Stimulated activated naive B cell treated with anti-CD40 and anti-IgM and Interleukin-4, amounts not matched to agents 10 μg/mL and 1 μg/mL and 100 μg/mL, for 72 hours (primary cell): Measurements from ENCODE around the gene SLC25A34.

ENCODE experiments used
- ATAC-seq, 2 donors: fragments of 150-1000 bp; cut with Tn5 transposase; replicated peaks; 2 replicates each; pipeline ENCODE4 v1.10.0; 2021; ENCODE audit warnings: moderate library complexity in 1 of 2
- DNase-seq: peaks from one replicate; pipeline ENCODE4 v3.0.0; 2021
- H3K27ac Mint-ChIP-seq: one replicate; pipeline ENCODE4 v1.8.0; 2022; ENCODE audit warnings: mild to moderate bottlenecking, mixed read lengths
- H3K27me3 Mint-ChIP-seq, 2 donors: one replicate each; pipeline ENCODE4 v1.8.0; 2022; ENCODE audit warnings: mixed read lengths in 2 of 2
- H3K36me3 Mint-ChIP-seq, 2 donors: one replicate each; pipeline ENCODE4 v1.8.0; 2022; ENCODE audit warnings: mixed read lengths in 2 of 2, mild to moderate bottlenecking in 1 of 2
- H3K4me1 Mint-ChIP-seq, 2 donors: one replicate each; pipeline ENCODE4 v1.8.0; 2022; ENCODE audit warnings: mixed read lengths in 2 of 2, mild to moderate bottlenecking in 1 of 2
- H3K4me3 Mint-ChIP-seq, 2 donors: one replicate each; pipeline ENCODE4 v1.8.0; 2022; ENCODE audit warnings: mild to moderate bottlenecking in 2 of 2, mixed read lengths in 2 of 2, moderate library complexity in 1 of 2
- H3K9me3 Mint-ChIP-seq, 2 donors: one replicate each; pipeline ENCODE4 v1.8.0; 2022; ENCODE audit warnings: mixed read lengths in 2 of 2, mild to moderate bottlenecking in 1 of 2

Gene SLC25A34

DNA sequence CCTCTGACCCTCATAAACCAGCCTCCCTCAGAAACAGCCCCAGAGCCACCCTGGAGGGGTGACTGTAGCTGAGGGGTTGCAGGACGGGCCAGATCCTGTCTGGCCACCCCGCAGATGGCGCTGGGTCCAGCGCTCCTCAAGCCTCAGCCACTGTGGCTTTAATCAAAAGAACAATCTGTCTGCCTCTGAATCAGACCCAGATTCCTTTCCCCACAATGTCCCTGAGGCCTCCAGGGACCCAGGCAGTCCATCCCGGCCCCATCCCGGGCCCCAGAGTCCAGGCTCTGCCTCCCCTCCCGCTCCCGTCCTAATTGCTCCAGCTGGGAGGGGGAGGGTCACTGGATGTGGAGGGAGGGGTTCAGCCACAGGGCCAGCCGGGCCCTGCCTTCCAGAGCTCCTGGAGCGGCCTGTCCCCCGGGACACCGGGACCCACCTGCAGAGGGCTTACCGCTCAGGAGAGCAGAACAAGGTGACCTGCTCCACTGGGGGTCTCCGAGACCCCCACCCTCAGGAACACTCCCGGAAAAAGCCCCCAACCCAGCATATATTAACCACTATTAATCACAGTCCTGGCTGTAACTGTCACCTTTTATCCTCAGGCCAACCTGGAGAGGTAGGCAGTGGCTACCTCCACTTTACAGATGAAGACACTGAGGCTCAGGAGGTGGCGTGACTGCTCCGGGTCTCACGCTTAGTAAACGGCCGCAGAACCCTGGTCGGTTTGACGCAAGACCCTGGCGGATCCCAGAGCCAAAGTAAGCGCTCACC lies 21.7 kb downstream of the SLC25A34 start:
- H3K27me3 Mint-ChIP-seq, result peaks cover 56 to 71% of the 10 kb centered on the region in 2 donors
- H3K4me1 Mint-ChIP-seq, result peaks cover 10 to 33% of the 10 kb centered on the region in 2 donors
- no peak overlapping the region for H3K27ac Mint-ChIP-seq

DNA sequence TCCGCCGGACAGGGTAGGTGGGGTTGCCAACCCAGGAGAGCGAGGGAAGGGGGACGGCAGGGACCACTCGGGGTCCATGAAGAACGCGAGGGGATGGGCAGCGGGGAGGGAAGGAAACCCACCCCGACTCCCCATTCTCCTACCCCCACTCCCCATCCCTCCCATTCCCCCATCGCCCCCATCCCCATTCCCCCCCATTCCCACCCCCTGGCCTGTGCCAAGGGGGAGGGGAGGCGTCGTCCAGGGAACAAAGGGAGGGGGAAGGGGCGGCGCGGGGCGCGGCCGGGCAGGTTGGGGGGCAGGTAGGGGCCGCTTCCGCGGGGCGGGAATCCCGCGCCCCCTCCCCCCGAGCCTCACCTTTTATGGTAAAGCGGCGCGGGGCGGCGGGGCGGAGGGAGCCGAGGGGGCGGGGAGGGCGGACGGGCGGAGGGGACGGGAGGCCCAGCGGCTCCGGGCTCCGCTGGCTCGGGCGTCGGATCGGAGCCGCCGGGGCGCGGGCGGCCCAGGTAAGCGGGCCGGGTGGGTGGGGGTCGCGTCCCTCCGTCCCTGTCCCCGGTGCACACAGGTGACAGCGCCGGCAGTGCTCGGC lies 22.4 kb downstream of the SLC25A34 start, which contains the start of gene FBLIM1:
Gene FBLIM1 (plus strand): TSS at position 453 of the 589 bp plus-strand sequence. CDS start 6,189 bp downstream, outside the sequence.
- Mint-ChIP-seq H3K4me1 (peaks cover 10 to 33% of the 10 kb centered on the region in 2 donors), H3K27ac (no peak within 1 kb of the TSS), H3K27me3 (peaks cover 56 to 69% of the 10 kb centered on the region in 2 donors), H3K4me3 (peak within 1 kb of the TSS; percentile 70 to 78), H3K9me3 (no peaks in the 10 kb centered on the region), H3K36me3 (no peaks in the 10 kb centered on the region)
- ATAC-seq (peak in 1 of 2 donors; percentile 23), DNase-seq (no peak)

More for the DNA sequence above, 21.7 kb downstream of the SLC25A34 start:
- ATAC-seq (no peak), DNase-seq (no peak)
- H3K4me3 Mint-ChIP-seq, result peak overlapping the region; percentile 70 to 78
- H3K36me3 Mint-ChIP-seq, result no peaks in the 10 kb centered on the region
- no peaks in the 10 kb centered on the region for H3K9me3 Mint-ChIP-seq

DNA sequence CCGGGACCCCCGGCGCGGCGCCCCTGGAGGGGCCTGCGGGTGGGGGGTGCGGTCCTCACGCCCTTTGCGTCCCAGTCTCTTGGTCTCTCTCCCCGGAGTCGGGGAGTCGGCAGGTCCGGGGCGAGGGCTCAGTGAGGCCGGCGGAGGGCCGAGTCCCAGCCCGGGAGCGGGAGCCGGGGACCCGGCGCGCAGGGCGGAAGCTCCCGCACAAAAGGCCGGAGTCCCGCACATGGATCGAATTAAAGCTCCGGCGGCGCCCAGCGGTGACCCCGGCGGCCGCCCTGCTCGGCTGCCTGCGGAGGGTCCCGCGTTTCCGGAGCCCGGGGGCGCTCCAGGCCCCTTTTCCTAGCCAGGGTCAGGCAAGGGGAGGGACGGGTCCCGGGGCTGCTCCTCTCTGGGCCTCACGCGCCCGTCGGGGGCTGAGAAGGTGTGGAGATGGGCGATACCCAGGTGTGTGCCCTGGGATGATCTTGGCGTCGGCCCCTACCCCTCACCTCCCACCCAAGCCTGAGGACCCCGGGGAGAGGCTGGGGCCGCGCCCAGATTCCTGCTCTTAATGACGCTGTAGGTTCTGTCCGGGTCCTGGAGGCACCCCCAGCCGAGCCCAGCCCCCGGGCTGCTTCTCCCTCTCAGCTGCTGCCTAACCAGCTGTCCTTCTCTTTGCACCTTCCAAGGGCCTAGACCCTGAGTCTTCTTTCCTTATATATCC lies 23.0 kb downstream of the SLC25A34 start:
- ATAC-seq (peak in 1 of 2 donors; percentile 33), DNase-seq (no peak)
- Mint-ChIP-seq H3K4me1 (peaks cover 10 to 33% of the 10 kb centered on the region in 2 donors), H3K27ac (no peak overlapping the region), H3K36me3 (no peaks in the 10 kb centered on the region), H3K9me3 (no peaks in the 10 kb centered on the region), H3K4me3 (peak overlapping the region; percentile 27 to 60), H3K27me3 (peaks cover 58 to 71% of the 10 kb centered on the region in 2 donors)

DNA sequence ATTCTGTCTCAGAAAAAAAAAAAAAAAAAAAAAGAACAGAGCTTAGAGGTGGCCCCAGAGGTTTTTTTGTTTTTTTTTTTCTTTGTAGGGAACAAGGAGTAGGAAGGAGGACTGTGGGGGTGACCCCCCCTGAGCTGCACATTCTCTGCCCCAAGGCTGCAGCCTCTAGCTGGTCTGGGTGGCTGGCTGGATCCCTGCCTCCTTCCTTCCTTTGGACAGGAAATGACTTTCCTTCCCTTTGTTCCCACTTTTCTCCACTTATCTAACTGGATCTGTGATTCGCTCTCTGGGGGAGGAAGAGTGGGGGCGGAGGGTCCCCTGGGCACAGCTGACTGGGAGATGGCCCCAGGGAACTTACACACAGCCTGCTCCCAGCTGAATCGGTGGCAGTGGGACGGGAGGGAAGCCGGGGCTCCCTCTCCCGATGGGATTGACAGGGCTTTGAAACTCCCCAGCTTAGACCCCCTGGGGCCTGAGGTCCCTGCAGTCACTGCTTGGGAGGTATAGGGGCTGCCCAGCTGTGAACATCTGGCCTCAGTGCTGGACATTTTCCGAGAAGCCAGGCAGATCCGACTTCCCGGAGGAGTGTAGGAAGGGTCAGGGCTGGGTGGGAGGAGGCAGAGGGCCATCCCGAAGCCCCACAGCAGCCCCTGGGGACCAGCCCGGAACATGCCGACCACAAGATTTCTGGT lies 24.6 kb downstream of the SLC25A34 start:
- no peak overlapping the region for H3K27ac Mint-ChIP-seq
- no peaks in the 10 kb centered on the region for H3K9me3 Mint-ChIP-seq
- DNase-seq, result no peak
- H3K4me1 Mint-ChIP-seq, result peaks cover 10 to 33% of the 10 kb centered on the region in 2 donors
- H3K4me3 Mint-ChIP-seq, result no peak overlapping the region
- no peak for ATAC-seq
- no peaks in the 10 kb centered on the region for H3K36me3 Mint-ChIP-seq
- peaks cover 62 to 79% of the 10 kb centered on the region in 2 donors for H3K27me3 Mint-ChIP-seq

DNA sequence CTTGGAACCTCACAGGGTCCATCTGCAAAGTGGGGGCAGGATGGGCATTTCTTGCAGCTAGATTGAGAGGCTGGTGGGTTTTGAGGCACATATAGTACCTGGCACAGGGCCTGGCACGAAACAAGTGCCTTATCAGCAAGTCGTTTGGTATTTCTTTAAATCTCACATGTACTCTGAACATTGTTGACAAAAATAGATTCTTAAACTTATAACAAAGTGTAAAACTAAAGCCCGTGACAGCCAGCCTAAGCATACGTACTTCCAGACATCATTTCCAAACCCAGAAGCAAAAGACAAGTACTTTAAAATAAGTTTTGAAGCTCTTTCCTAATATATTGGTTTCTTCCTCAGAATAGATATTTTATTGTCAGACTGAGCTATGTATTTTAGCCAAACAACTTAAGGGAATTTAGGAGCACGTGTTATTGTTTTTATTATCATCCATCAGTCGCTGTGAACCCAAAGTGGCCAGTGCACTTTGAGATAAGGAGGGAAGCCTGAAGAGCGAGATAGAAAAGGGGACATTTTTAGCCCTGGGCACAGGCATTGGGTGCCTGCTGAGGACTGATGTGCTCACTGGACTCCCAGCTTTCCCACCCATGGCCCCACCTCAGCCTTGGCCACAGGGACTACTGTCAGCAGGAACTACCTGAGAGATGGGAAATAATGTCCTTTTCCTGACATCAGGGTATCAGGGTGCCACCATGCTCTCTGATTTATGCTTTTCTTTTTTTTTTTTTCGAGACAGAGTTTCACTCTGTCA lies 25.5 kb downstream of the SLC25A34 start:
- no peak for ATAC-seq
- no peaks in the 10 kb centered on the region for H3K9me3 Mint-ChIP-seq
- peaks cover 61 to 70% of the 10 kb centered on the region in 2 donors for H3K27me3 Mint-ChIP-seq

DNA sequence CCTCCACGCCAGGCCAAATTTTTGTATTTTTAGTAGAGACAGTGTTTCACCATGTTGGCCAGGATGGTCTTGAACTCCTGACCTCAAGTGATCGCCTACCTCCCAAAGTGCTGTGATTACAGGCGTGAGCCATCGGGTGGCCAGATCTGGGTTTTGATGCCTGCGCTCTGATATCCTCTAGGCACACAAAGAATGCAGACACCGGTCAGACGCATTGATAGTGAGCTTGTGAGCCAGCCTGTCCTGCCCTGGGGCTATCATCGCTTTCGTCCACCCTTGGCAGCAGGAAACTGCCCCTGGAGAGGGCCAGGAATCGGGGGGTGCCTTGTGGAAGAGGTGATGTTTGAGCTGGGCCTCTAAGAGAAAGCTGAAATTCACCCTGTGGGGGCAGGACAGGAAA lies 26.5 kb downstream of the SLC25A34 start:
- peaks cover 55 to 60% of the 10 kb centered on the region in 2 donors for H3K27me3 Mint-ChIP-seq
- DNase-seq (no peak), ATAC-seq (no peak)
- peaks cover 3 to 16% of the 10 kb centered on the region in 2 donors for H3K4me1 Mint-ChIP-seq
- H3K36me3 Mint-ChIP-seq, result no peaks in the 10 kb centered on the region
- H3K27ac Mint-ChIP-seq, result no peak overlapping the region
- H3K4me3 Mint-ChIP-seq, result no peak overlapping the region
- no peaks in the 10 kb centered on the region for H3K9me3 Mint-ChIP-seq

More for the DNA sequence above, 25.5 kb downstream of the SLC25A34 start:
- no peak overlapping the region for H3K4me3 Mint-ChIP-seq
- peaks cover 6 to 26% of the 10 kb centered on the region in 2 donors for H3K4me1 Mint-ChIP-seq
- H3K27ac Mint-ChIP-seq, result no peak overlapping the region
- DNase-seq, result no peak
- no peaks in the 10 kb centered on the region for H3K36me3 Mint-ChIP-seq

DNA sequence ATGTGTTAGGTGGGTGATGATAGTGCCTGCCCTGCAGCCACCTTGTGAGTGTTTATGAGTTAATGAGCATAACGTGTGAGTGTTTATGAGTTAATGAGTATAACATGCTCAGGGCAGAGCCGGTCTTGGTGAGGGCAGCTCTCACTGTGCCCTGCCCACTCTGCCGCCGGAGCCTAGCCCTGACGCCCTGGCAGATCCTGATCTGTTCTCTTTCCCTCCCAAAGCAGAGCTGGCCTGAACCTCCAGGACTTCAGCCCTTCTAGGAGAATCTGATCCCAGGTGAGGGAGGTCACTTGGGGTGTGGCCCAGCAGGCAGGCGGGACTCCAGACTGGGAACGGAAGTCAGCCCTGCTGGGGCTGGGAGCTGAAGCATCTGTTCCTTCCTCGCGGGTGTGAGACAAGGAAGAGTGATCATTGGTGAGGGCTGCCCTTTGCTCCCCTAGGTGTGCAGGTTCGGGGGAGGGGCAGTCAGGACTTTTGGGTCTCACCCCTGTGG lies 28.3 kb downstream of the SLC25A34 start:
- H3K27me3 Mint-ChIP-seq, result peaks cover 54 to 56% of the 10 kb centered on the region in 2 donors
- no peak for ATAC-seq

DNA sequence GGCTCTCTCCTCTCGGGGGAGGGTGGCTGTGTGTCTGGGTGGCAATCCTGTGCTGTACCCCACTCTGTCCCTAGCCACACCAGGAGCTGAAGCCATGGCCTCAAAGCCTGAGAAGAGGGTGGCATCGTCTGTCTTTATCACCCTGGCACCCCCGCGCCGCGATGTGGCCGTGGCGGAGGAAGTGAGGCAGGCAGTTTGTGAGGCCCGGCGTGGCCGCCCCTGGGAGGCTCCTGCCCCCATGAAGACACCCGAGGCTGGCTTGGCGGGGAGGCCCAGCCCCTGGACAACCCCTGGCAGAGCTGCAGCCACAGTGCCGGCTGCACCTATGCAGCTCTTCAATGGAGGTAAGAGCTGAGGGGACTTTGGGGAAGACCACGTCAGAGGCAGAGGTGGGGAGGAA lies 28.8 kb downstream of the SLC25A34 start:
- ATAC-seq (no peak), DNase-seq (no peak)
- peaks cover 49 to 51% of the 10 kb centered on the region in 2 donors for H3K27me3 Mint-ChIP-seq
- H3K4me3 Mint-ChIP-seq, result no peak overlapping the region
- no peaks in the 10 kb centered on the region for H3K9me3 Mint-ChIP-seq
- peaks cover 0 to 4% of the 10 kb centered on the region in 2 donors for H3K4me1 Mint-ChIP-seq
- no peaks in the 10 kb centered on the region for H3K36me3 Mint-ChIP-seq
- H3K27ac Mint-ChIP-seq, result no peak overlapping the region

More for the DNA sequence above, 28.3 kb downstream of the SLC25A34 start:
- Mint-ChIP-seq H3K9me3 (no peaks in the 10 kb centered on the region), H3K4me3 (no peak overlapping the region), H3K36me3 (no peaks in the 10 kb centered on the region), H3K4me1 (peaks cover 0 to 8% of the 10 kb centered on the region in 2 donors), H3K27ac (no peak overlapping the region)
- DNase-seq, result no peak

DNA sequence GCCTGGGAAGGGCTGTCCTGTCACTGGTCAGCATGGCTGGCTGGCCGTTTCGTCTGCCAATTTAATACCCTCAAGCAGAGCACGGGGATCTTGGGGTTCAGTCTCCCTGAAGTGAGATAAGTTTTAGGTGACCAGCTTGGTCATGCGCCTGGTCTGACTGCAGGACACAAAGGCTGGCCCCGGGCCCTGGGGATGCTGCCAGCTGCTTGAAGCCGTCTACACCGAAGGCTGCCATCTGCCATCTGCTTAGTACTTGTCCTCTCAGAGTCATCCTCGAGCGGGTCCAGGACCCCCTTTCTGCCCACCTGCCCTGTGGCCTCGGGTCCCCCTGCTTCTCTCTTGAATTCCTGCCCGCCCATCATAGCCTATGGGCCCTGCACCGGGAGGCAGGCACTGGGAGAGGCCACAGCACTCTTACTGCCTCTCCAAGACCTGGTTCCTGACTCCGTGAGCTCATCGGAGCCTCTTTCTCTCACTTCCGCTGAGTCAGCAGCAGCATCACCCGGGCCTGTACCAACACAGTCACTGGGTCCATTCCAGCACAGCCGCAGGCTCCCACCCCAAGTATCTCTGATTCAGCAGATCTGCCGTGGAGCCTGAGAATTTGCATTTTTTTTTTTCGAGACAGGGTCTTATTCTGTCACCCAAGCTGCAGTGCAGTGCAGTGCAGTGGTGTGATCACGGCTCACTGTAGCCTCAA lies 29.6 kb downstream of the SLC25A34 start:
- Mint-ChIP-seq H3K9me3 (no peaks in the 10 kb centered on the region), H3K4me1 (peaks cover 0 to 2% of the 10 kb centered on the region in 2 donors), H3K27me3 (peaks cover 47 to 49% of the 10 kb centered on the region in 2 donors), H3K4me3 (no peak overlapping the region), H3K36me3 (no peaks in the 10 kb centered on the region), H3K27ac (no peak overlapping the region)
- DNase-seq (no peak), ATAC-seq (no peak)

DNA sequence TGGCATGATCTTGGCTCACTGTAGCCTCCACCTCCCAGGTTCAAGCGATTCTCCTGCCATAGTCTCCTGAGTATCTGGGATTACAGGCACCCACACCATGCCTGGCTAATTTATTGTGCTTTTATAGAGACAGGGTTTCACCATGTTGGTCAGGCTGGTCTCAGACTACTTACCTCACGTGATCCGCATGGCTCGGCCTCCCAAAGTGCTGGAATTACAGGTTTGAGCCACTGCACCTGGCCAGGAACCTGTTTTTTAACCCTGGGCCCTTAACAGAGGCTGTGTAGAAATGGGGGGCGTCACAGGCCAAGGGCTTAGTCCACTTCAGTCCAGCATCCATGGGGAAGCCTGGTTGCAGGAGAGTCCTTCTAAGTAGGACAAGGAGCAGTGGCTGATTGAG lies 31.9 kb downstream of the SLC25A34 start:
- no peaks in the 10 kb centered on the region for H3K36me3 Mint-ChIP-seq
- no peaks in the 10 kb centered on the region for H3K4me1 Mint-ChIP-seq
- H3K27ac Mint-ChIP-seq, result no peak overlapping the region
- DNase-seq (no peak), ATAC-seq (no peak)
- H3K9me3 Mint-ChIP-seq, result no peaks in the 10 kb centered on the region
- no peak overlapping the region for H3K4me3 Mint-ChIP-seq
- H3K27me3 Mint-ChIP-seq, result peaks cover 43 to 44% of the 10 kb centered on the region in 2 donors

DNA sequence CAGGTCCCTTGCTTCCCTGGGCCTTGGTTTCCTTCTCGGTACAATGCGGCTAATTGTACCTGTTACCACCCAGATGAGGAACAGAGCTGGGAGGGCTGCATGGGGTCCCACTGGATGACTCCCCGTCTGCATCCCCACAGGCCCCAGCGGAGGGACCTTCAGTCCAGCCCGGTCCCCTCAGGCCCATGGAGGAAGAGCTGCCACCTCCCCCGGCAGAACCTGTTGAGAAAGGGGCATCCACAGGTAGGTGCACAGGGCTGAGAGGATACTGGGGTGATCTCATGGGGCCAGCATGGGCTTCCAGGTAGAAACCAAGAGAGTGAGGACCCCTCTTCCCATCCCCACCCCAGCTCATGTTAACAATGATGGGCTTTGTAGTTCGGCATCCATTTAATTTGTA lies 32.3 kb downstream of the SLC25A34 start:
- Mint-ChIP-seq H3K9me3 (no peaks in the 10 kb centered on the region), H3K36me3 (no peaks in the 10 kb centered on the region), H3K4me1 (no peaks in the 10 kb centered on the region), H3K27me3 (peaks cover 43 to 44% of the 10 kb centered on the region in 2 donors), H3K27ac (no peak overlapping the region), H3K4me3 (no peak overlapping the region)
- DNase-seq, result no peak
- no peak for ATAC-seq

DNA sequence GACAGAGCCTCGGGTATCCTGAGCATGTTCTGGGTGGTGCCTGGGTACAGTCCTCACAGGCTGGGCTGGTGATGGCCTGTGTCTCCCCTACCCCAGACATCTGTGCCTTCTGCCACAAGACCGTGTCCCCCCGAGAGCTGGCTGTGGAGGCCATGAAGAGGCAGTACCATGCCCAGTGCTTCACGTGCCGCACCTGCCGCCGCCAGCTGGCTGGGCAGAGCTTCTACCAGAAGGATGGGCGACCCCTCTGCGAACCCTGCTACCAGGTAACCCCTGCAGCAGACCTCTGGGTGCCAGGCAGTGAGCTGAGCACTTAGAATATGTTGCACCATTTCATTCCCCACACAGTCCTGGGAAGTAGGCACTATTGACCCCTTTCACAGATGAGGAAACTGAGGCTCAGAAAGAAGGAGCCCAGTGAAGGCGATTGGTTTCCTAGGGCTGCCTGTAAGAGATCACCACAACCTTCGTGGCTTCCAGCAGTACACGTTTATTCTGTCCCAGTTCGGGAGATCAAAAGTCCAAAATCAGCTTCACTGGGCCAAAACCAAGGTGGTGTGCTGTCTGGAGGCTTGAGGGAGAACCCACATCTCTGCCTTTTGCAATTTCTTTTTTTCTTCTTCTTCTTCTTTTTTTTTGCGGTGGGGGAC lies 34.4 kb downstream of the SLC25A34 start:
- H3K4me1 Mint-ChIP-seq, result no peaks in the 10 kb centered on the region
- no peaks in the 10 kb centered on the region for H3K9me3 Mint-ChIP-seq
- no peaks in the 10 kb centered on the region for H3K36me3 Mint-ChIP-seq
- ATAC-seq (no peak), DNase-seq (no peak)
- no peak overlapping the region for H3K27ac Mint-ChIP-seq
- H3K27me3 Mint-ChIP-seq, result peaks cover 25 to 28% of the 10 kb centered on the region in 2 donors
- no peak overlapping the region for H3K4me3 Mint-ChIP-seq
